Raji (cell line): Measurements from ENCODE around the gene CASQ1.

Source experiments
- POLR2A ChIP-seq: IDR thresholded peaks from 2 replicates; pipeline ENCODE4 v1.6.1; 2011; ENCODE audit warnings: low read depth, low read length, control low read depth; ENCODE audit not compliant: insufficient read depth

CASQ1 gene

GRCh38 chr1:160224606-160225005 is 34.2 kb downstream of the CASQ1 start:
- no peak for TF ChIP-seq POLR2A

- TF ChIP-seq POLR2A = no peak
These were observed 35.0 kb downstream of the CASQ1 start for GRCh38 chr1:160225345-160225744.

DNA sequence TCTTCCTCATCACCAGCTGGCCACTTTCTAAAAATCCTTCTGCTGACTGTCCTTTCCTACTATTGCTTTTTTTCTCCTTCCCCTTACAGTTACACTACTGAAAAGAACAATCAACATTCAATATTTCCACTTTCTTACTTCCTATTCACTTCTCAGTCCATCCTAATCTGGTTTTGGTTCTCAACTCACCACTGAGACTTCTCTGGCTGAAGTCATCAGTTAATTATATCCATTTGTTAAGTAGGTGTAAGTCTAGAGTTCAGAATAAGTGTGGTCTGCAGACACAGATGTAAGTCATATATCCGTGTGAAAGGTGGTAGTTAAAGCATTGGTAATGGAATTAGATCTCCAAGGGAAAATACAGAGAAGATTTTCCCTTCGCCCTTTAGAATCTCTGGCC is 36.2 kb downstream of the CASQ1 start:
- no peak for TF ChIP-seq POLR2A

GRCh38 chr1:160227034-160227433 is 36.7 kb downstream of the CASQ1 start:
- no peak for TF ChIP-seq POLR2A

DNA sequence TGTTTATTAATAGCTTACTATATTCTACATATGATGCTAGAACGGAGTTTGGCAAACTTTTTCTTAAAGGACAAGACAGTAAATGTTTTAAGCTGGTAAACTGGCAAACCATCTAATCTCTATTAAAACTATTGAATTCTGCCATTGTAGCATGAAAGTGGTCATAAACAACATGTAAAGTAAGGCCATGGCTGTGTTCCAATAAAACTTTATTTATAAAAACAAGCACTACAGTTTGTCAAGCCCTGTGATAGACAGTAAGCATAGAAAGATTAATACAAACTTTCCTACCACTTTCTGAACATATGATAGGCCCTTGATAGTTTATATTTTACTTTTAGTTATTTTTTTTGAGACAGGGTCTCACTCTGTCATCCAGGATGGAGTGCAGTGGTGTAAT is 37.2 kb downstream of the CASQ1 start:
- TF ChIP-seq POLR2A = no peak

GRCh38 chr1:160228431-160228830 is 38.1 kb downstream of the CASQ1 start:
- TF ChIP-seq POLR2A = no peak

DNA sequence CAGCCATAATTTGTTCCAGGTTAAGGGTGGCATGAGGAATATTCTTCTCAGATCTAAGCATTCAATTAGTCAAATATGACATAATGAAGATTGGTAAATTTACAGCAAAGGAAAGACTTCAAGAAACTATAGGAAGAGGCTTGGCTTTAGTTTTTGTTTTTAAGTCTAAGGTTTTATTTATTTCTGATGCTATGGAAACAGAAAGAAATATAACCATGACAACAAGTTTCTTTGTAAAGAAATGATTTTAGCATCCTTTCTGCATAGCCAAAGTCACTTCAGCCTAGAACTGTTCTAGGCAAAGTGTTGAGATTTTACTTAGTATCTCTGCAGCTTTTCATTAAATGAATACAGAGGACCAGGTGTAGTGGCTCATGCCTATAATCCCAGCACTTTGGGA is 42.5 kb downstream of the CASQ1 start:
- no peak for TF ChIP-seq POLR2A

GRCh38 chr1:160236806-160237205 is 46.4 kb downstream of the CASQ1 start:
- TF ChIP-seq POLR2A = no peak

DNA sequence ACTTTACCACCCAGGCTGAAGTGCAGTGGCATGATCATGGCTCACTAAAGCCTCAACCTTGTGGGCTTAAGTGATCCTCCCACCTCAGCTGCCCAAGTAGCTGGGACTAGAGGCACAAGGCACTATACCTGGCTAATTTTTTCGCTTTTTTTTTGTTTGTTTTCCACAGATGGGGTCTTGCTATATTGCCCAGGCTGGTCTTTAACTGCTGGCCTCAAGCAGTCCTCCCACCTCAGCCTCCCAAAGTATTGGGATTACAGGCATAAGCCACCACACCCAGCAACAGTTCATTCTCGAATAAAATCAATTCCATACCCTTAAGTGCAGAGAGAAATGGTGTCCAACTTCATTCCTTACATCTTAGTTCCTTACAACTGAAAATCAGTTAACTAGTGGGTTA is 47.2 kb downstream of the CASQ1 start:
- TF ChIP-seq POLR2A = no peak

GRCh38 chr1:160238408-160238807 is 48.0 kb downstream of the CASQ1 start:
- TF ChIP-seq POLR2A = no peak

- TF ChIP-seq POLR2A = no peak
These were observed 49.4 kb downstream of the CASQ1 start for GRCh38 chr1:160239582-160240299.

- TF ChIP-seq POLR2A = no peak
These were observed 53.4 kb downstream of the CASQ1 start for GRCh38 chr1:160243767-160244166.

DNA sequence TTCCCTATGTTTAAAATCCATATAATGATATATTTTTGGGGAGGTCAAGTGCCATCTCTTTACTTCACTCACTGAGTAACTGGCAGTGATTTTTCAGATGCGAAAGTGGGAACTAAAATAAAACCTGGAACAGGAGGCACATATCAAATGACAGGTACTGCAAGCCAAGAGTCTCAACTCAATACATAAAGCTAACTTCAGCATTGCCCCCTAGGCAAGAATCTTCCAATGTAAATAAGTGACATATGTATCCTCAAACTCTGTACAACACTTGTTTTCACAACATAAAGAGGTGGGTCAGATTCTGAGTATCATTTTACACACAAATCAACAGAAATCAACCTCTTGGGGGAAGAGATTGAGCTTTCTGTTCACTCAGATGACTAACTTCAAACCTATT is 53.8 kb downstream of the CASQ1 start:
- TF ChIP-seq POLR2A = no peak

DNA sequence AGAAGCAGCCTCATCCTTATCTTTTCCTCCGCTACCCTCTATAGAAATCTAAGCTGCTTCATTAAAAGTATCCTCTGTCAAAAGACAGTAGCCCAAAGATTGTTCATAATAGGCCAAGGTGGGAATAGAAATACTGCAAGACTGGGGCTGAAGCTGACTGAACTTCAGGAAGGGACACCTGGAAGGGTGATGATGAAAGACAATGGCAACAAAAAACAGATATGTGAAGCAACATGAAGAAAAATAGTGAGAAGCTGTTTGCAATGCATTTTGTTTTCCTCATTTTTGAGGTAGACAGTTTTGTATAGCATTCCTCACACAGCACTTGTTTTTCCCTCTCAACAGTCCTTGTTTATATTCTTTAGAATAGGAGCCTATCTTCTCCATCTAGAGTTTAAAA is 55.1 kb downstream of the CASQ1 start:
- no peak for TF ChIP-seq POLR2A

- no peak for TF ChIP-seq POLR2A
These were observed 56.7 kb downstream of the CASQ1 start for GRCh38 chr1:160247053-160247452.

DNA sequence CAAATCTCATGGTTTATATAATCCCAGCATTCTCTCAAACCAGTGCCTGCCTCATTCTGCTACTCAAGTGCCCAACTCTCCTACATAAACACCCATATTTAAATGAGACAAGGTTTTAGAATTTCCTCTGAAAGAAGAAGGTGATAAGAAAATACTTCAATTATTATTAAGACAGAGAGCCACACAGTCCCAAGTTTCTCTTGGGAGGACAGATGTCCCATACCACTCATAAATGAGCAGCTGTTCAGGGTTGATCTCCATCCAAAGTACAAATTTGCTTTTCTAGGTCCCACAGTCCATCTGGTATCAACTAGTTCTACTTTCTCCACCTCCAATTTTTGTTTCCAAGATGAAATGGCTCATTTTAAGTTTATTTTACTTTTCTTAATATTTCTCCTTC is 60.6 kb downstream of the CASQ1 start:
- TF ChIP-seq POLR2A = no peak
